PFSK-1 (cell line): Measurements from ENCODE around the gene CMYA5.

ENCODE experiments used
- FOXP2 ChIP-seq: optimal IDR thresholded peaks from 2 replicates; pipeline ENCODE3; 2011; ENCODE audit warnings: borderline replicate concordance, control low read depth, inconsistent platforms; ENCODE audit not compliant: insufficient read depth; ENCODE audit errors: extremely low read length, extremely low read depth
- POLR2AphosphoS5 ChIP-seq: IDR thresholded peaks from 2 replicates; pipeline ENCODE4 v1.6.1; 2012; ENCODE audit warnings: low read depth, mild to moderate bottlenecking, control low read depth, low read length, moderate library complexity
- REST ChIP-seq, 2 experiments: IDR thresholded peaks; 2 replicates each; pipeline versions ENCODE4 v1.6.1 to v1.8.0; 2011 to 2012; ENCODE audit warnings: low read depth in 2 of 2, low read length in 2 of 2, control low read depth in 1 of 2, inconsistent platforms in 1 of 2, mild to moderate bottlenecking in 1 of 2, moderate library complexity in 1 of 2; ENCODE audit not compliant: insufficient read depth in 1 of 2
- SIN3A ChIP-seq: IDR thresholded peaks from 2 replicates; pipeline ENCODE4 v1.6.1; 2012; ENCODE audit warnings: mild to moderate bottlenecking, low read length, moderate library complexity, borderline replicate concordance; ENCODE audit not compliant: insufficient read depth
- TAF1 ChIP-seq: IDR thresholded peaks from 2 replicates; pipeline ENCODE4 v1.6.1; 2012; ENCODE audit warnings: low read length, control low read depth, borderline replicate concordance; ENCODE audit not compliant: insufficient read depth

CMYA5 gene

GRCh38 chr5:79753877-79754645 lies 64.4 kb downstream of the CMYA5 start:
- TF ChIP-seq REST (IDR thresholded peaks at IDR 0.05; ENCODE audit: insufficient read depth in 1 of 2, low read depth in 2 of 2, low read length in 2 of 2) (no peak), FOXP2 (no peak), SIN3A (no peak), TAF1 (no peak), POLR2AphosphoS5 (no peak)

- no peak for TF ChIP-seq TAF1
- no peak for TF ChIP-seq REST (IDR thresholded peaks at IDR 0.05; ENCODE audit: insufficient read depth in 1 of 2, low read depth in 2 of 2, low read length in 2 of 2)
- TF ChIP-seq FOXP2 = no peak
- no peak for TF ChIP-seq SIN3A
- TF ChIP-seq POLR2AphosphoS5 = no peak
Measured at GRCh38 chr5:79754865-79755555, 65.4 kb downstream of the CMYA5 start.

GRCh38 chr5:79756076-79756475 lies 66.4 kb downstream of the CMYA5 start:
- TF ChIP-seq REST (IDR thresholded peaks at IDR 0.05; ENCODE audit: insufficient read depth in 1 of 2, low read depth in 2 of 2, low read length in 2 of 2) = no peak
- TF ChIP-seq TAF1 = no peak
- TF ChIP-seq SIN3A = no peak
- TF ChIP-seq FOXP2 = no peak

GRCh38 chr5:79759436-79759835 lies 69.8 kb downstream of the CMYA5 start:
- TF ChIP-seq SIN3A (no peak), REST (IDR thresholded peaks at IDR 0.05; ENCODE audit: insufficient read depth in 1 of 2, low read depth in 2 of 2, low read length in 2 of 2) (no peak), FOXP2 (no peak), POLR2AphosphoS5 (no peak), TAF1 (no peak)

- no peak for TF ChIP-seq REST (IDR thresholded peaks at IDR 0.05; ENCODE audit: insufficient read depth in 1 of 2, low read depth in 2 of 2, low read length in 2 of 2)
- TF ChIP-seq POLR2AphosphoS5 = no peak
- TF ChIP-seq SIN3A = no peak
- TF ChIP-seq FOXP2 = no peak
- no peak for TF ChIP-seq TAF1
Measured at GRCh38 chr5:79759848-79760247, 70.2 kb downstream of the CMYA5 start.
